Gastrocnemius medialis (tissue), 4 donors: ENCODE data around the gene PPFIA2. TPM values are rescaled to one million over a fixed set of nuclear protein-coding genes. Genes with fewer than 3 reads are reported as not detected.

Experiments used
- ATAC-seq, 2 donors: fragments of 150-250 bp; one replicate each; pipeline ENCODE4 v1.9.1; 2016
- DNase-seq, 2 donors: peaks; one replicate each; pipeline ENCODE4 v3.0.0-alpha.2; 2019
- H3K27ac ChIP-seq, 4 donors: fragments of 200-600 bp; sonication (generic); 1 replicate in 1 of 4; 2 replicates in 3 of 4; pipeline ENCODE4 v1.5.1; 2016 to 2018; ENCODE audit warnings: mild to moderate bottlenecking in 2 of 4, moderate library complexity in 1 of 4
- H3K27me3 ChIP-seq, 3 donors: fragments of 200-600 bp; sonication (generic) in 2 of 3; 1 replicate in 1 of 3; 2 replicates in 2 of 3; pipeline versions ENCODE4 v1.5.1 to v1.6.0; 2016 to 2019; ENCODE audit warnings: mild to moderate bottlenecking in 1 of 3, moderate library complexity in 1 of 3
- H3K36me3 ChIP-seq, 2 donors: fragments of 200-600 bp; sonication (generic) in 1 of 2; one replicate each; pipeline ENCODE4 v1.5.1; 2017 to 2018
- H3K4me1 ChIP-seq, 2 donors: fragments of 200-600 bp; sonication (generic) in 1 of 2; one replicate each; pipeline ENCODE4 v1.5.1; 2016 to 2017; ENCODE audit warnings: mild to moderate bottlenecking in 2 of 2
- H3K4me3 ChIP-seq, 4 donors: fragments of 200-600 bp; sonication (generic) in 3 of 4; 1 replicate in 1 of 4; 2 replicates in 3 of 4; pipeline ENCODE4 v1.5.1; 2016 to 2019; ENCODE audit warnings: mild to moderate bottlenecking in 2 of 4
- H3K9me3 ChIP-seq, 3 donors: fragments of 200-600 bp; sonication (generic) in 2 of 3; 1 replicate in 1 of 3; 2 replicates in 2 of 3; pipeline ENCODE4 v1.5.1; 2016 to 2019
- CTCF ChIP-seq, 5 experiments: fragments of 450-650 bp in 3 of 5; fragments of 200-600 bp in 2 of 5; sonication (generic) in 2 of 5; IDR thresholded peaks in 4 of 5; conservative IDR thresholded peaks in 1 of 5; 1 replicate in 4 of 5; 2 replicates in 1 of 5; pipeline ENCODE4 v1.5.1; 2016 to 2019; ENCODE audit warnings: antibody characterized with exemption in 5 of 5, mild to moderate bottlenecking in 3 of 5, moderate library complexity in 3 of 5
- POLR2A ChIP-seq, 2 donors: fragments of 450-650 bp; IDR thresholded peaks; one replicate each; pipeline ENCODE4 v1.6.1; 2017; ENCODE audit warnings: antibody characterized with exemption in 2 of 2, mild to moderate bottlenecking in 2 of 2, moderate library complexity in 2 of 2
- in situ Hi-C, 4 donors: fragments of 200-750 bp; cut with MboI; loops; one replicate each; pipeline versions ENCODE4 v1.15.0 to v1.8.0; 2017; ENCODE audit warnings: low sequenced_read_pairs in 4 of 4
- intact Hi-C: fragments of 100-400 bp; cut with DNase I; formaldehyde crosslinking; loops from one replicate; pipeline ENCODE4 v1.15.1; 2023; ENCODE audit warnings: low total_unique reads
- total RNA-seq, 4 donors: library from RNA; depleted of rRNA; stranded (reverse); fragments of >200 nt; gene quantifications; one replicate each; pipeline versions ENCODE4 v1.1.0 to v1.2.3, GENCODE V29; 2016

PPFIA2 gene
- total RNA-seq, 4 donors from 2014 or later: 0.04 TPM; not detected in 3

- Histone ChIP-seq H3K27me3 (no peaks in the 10 kb centered on the region), H3K36me3 (no peaks in the 10 kb centered on the region), H3K9me3 (no peaks in the 10 kb centered on the region), H3K4me3 (no peak overlapping the region), H3K4me1 (no peaks in the 10 kb centered on the region), H3K27ac (no peak overlapping the region)
- in situ Hi-C loops (no loop called here), intact Hi-C loops (no loop called here)
- no peak for TF ChIP-seq POLR2A (IDR thresholded peaks at IDR 0.05)
- no peak for TF ChIP-seq CTCF (IDR thresholded peaks at IDR 0.05 in 4 of 5, conservative IDR thresholded peaks at IDR 0.05 in 1 of 5)
- ATAC-seq (no peak), DNase-seq (no peak)
These were observed 363.7 kb downstream of the PPFIA2 start for GRCh38 chr12:81395431-81395830.

DNA sequence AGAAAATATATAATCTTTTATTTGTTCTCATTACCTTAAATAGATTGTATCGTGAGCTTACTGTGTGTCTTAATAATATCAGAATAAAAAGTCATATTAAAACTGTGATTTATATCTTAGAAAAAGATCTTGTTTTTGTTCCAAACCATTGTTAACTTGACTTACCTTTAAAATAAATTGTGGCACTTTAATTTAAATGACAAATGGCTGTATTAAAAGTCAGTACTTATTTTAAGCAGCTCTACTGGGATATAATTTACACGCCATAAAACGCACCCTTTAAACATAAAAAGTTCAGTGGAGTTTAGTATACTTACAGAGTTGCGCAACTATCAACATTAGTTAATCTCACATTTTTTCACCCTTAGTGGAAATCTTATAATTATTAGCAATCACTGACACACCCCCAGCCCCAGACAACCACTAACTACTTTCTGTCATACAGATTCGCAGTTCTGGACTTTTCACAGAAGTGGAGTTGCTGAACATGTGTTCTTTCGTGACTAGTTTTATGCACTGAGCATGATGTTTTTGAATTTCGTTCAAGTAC lies 369.5 kb downstream of the PPFIA2 start:
- H3K27me3 ChIP-seq: no peaks in the 10 kb centered on the region
- H3K9me3 ChIP-seq: no peaks in the 10 kb centered on the region

DNA sequence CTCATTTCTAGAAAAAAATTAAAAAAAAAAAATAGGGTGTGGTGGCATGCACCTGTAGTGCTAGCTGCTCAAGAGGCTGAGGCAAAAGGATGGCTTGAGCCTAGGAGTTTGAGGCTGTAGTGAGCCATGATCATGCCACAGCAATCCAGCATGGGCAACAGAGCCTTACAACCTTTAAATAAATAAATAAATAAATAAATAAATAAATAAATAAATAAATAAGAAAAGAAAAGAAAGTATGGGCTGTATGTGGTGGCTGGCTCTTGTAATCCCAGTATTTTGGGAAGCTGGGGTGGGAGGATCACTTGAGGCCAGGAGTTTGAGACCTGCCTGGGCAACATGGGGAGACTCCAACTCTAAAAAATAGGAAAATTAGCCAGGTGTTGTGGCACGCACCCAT lies 373.0 kb downstream of the PPFIA2 start:
- Histone ChIP-seq H3K27me3 (no peaks in the 10 kb centered on the region), H3K4me1 (no peaks in the 10 kb centered on the region), H3K36me3 (no peaks in the 10 kb centered on the region), H3K27ac (no peak overlapping the region), H3K4me3 (no peak overlapping the region), H3K9me3 (no peaks in the 10 kb centered on the region)
- TF ChIP-seq POLR2A (IDR thresholded peaks at IDR 0.05): no peak
- TF ChIP-seq CTCF (IDR thresholded peaks at IDR 0.05 in 4 of 5, conservative IDR thresholded peaks at IDR 0.05 in 1 of 5): no peak
- DNase-seq: no peak
- no peak for ATAC-seq
- in situ Hi-C loops (no loop called here), intact Hi-C loops (no loop called here)

More for the DNA sequence above, 369.5 kb downstream of the PPFIA2 start:
- Histone ChIP-seq H3K27ac (no peak overlapping the region), H3K36me3 (no peaks in the 10 kb centered on the region), H3K4me3 (no peak overlapping the region), H3K4me1 (no peaks in the 10 kb centered on the region)
- ATAC-seq (no peak), DNase-seq (no peak)
- TF ChIP-seq CTCF (IDR thresholded peaks at IDR 0.05 in 4 of 5, conservative IDR thresholded peaks at IDR 0.05 in 1 of 5): no peak
- no peak for TF ChIP-seq POLR2A (IDR thresholded peaks at IDR 0.05)
- intact Hi-C loops (no loop called here), in situ Hi-C loops (no loop called here)

GRCh38 chr12:81381951-81382350 lies 377.2 kb downstream of the PPFIA2 start:
- no peaks in the 10 kb centered on the region for H3K9me3 ChIP-seq
- H3K4me3 ChIP-seq: no peak overlapping the region
- intact Hi-C loops (no loop called here), in situ Hi-C loops (no loop called here)
- no peaks in the 10 kb centered on the region for H3K36me3 ChIP-seq
- no peak for ATAC-seq
- H3K4me1 ChIP-seq: no peaks in the 10 kb centered on the region
- no peak overlapping the region for H3K27ac ChIP-seq
- no peaks in the 10 kb centered on the region for H3K27me3 ChIP-seq
- no peak for DNase-seq
- TF ChIP-seq CTCF (IDR thresholded peaks at IDR 0.05 in 4 of 5, conservative IDR thresholded peaks at IDR 0.05 in 1 of 5) (no peak), POLR2A (IDR thresholded peaks at IDR 0.05) (no peak)
